Activated CD8-positive, alpha-beta T cell treated with anti-CD3 and anti-CD28 coated beads for 36 hours (primary cell): ENCODE data around the gene DNAAF1. TPM values are rescaled to one million over a fixed set of nuclear protein-coding genes. Genes with fewer than 3 reads are reported as not detected.

Experiments used
- ATAC-seq: fragments of 200-7000 bp; cut with Tn5 transposase; one replicate; pipeline ENCODE4 v1.10.0; 2021; ENCODE audit warnings: mild to moderate bottlenecking, moderate library complexity
- CTCF ChIA-PET: fragments of 350-600 bp; sonication (Branson Sonifier 250); formaldehyde crosslinking; loops from one replicate; lab custom pipeline; 2021; ENCODE audit warnings: antibody characterized with exemption; lab: Charles Lee
- POLR2A ChIA-PET: fragments of 350-600 bp; sonication (Branson Sonifier 250); formaldehyde crosslinking; loops from one replicate; lab custom pipeline; 2021; ENCODE audit warnings: antibody characterized with exemption; lab: Charles Lee
- DNase-seq: peaks from one replicate; pipeline ENCODE4 v3.0.0-alpha.2; 2020
- H3K27ac Mint-ChIP-seq: one replicate; pipeline ENCODE4 v1.8.0; 2021; ENCODE audit warnings: mild to moderate bottlenecking, mixed read lengths
- H3K27me3 Mint-ChIP-seq: one replicate; pipeline ENCODE4 v1.8.0; 2021; ENCODE audit warnings: mixed read lengths
- H3K36me3 Mint-ChIP-seq: one replicate; pipeline ENCODE4 v1.8.0; 2021; ENCODE audit warnings: low read depth, mixed read lengths
- H3K4me1 Mint-ChIP-seq: one replicate; pipeline ENCODE4 v1.8.0; 2021; ENCODE audit warnings: low read depth, mixed read lengths
- H3K4me3 Mint-ChIP-seq: one replicate; pipeline ENCODE4 v1.8.0; 2021; ENCODE audit warnings: mild to moderate bottlenecking, moderate library complexity, mixed read lengths
- H3K9me3 Mint-ChIP-seq: one replicate; pipeline ENCODE4 v1.8.0; 2021; ENCODE audit warnings: mixed read lengths
- intact Hi-C: fragments of 100-400 bp; cut with micrococcal nuclease; formaldehyde crosslinking; loops from one replicate; pipeline ENCODE4 v1.10.0; 2022
- total RNA-seq, 2 experiments: library from RNA; stranded (reverse); gene quantifications; one replicate each; pipeline ENCODE4 v1.2.3, GENCODE V29; 2021
- TF ChIP-seq, protein P1 (sequence below): fragments of 200-600 bp; IDR thresholded peaks from one replicate; pipeline ENCODE4 v1.8.0; 2022; ENCODE audit warnings: antibody characterized with exemption, mild to moderate bottlenecking

The DNAAF1 gene
- total RNA-seq, 2 experiments from 2014 or later, result not detected

DNA sequence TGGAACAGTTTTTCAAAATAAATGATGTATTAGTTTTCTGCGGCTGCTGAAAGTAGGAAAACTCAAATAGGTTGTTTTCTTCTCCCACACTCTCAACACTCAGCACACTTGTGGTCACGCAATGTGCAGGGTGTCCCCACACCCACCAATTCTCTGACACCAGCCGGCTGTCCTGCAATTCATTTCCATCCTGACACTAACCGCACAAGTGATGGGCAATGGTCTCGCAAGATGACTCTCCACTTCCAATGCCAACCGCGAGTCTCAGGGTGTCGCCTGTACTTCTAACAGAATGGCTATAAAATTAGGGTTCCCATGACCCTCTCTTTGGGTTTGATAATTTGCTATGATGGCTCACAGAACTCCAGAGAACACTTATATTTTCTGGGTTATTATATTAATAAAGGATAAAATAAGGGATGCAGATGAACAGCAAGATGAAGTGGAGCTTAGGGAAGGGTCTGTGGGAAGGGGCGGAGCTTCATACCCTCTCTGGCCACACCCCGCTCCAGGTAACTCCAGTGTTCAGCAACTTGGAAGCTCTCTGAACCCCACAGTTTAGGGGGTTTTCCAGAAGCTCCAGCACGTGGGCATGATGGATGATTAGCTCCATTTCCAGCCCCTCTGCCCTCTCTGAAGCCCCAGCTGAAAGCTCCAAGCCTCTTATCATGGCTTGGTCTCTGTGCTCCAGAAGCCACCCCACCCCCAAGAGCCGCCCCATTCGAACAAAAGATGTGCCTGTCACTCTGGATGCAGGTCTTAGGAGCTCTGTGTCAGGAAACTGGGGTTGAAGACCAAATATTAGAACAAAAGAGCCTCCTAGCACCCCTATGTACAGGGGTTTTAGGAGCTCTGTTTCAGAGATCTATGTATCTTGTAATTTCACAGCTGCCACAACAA lies 21.9 kb downstream of the DNAAF1 start:
- no peaks in the 10 kb centered on the region for H3K9me3 Mint-ChIP-seq
- DNase-seq, result peak; percentile 38
- H3K4me3 Mint-ChIP-seq, result no peak overlapping the region
- H3K4me1 Mint-ChIP-seq, result no peaks in the 10 kb centered on the region
- POLR2A ChIA-PET, result interaction anchor here (1.3 to 1.4 kb wide), 2 partner anchors 50 to 80 kb away, joined by 3 to 5 read pairs; partner anchors contain the start of gene MBTPS1
- H3K27me3 Mint-ChIP-seq, result peaks cover 8% of the 10 kb centered on the region
- ATAC-seq, result peak; percentile 53
- intact Hi-C loops, result no loop called here
- H3K27ac Mint-ChIP-seq, result no peak overlapping the region
- H3K36me3 Mint-ChIP-seq, result no peaks in the 10 kb centered on the region
- TF ChIP-seq, protein P1, sequence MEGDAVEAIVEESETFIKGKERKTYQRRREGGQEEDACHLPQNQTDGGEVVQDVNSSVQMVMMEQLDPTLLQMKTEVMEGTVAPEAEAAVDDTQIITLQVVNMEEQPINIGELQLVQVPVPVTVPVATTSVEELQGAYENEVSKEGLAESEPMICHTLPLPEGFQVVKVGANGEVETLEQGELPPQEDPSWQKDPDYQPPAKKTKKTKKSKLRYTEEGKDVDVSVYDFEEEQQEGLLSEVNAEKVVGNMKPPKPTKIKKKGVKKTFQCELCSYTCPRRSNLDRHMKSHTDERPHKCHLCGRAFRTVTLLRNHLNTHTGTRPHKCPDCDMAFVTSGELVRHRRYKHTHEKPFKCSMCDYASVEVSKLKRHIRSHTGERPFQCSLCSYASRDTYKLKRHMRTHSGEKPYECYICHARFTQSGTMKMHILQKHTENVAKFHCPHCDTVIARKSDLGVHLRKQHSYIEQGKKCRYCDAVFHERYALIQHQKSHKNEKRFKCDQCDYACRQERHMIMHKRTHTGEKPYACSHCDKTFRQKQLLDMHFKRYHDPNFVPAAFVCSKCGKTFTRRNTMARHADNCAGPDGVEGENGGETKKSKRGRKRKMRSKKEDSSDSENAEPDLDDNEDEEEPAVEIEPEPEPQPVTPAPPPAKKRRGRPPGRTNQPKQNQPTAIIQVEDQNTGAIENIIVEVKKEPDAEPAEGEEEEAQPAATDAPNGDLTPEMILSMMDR, result no peak
- CTCF ChIA-PET, result interaction anchor here (1.0 to 2.4 kb wide), 7 partner anchors 8 to 82 kb away, joined by 3 to 8 read pairs (median 3); partner anchors contain the start of genes DNAAF1, HSDL1 and TAF1C

DNA sequence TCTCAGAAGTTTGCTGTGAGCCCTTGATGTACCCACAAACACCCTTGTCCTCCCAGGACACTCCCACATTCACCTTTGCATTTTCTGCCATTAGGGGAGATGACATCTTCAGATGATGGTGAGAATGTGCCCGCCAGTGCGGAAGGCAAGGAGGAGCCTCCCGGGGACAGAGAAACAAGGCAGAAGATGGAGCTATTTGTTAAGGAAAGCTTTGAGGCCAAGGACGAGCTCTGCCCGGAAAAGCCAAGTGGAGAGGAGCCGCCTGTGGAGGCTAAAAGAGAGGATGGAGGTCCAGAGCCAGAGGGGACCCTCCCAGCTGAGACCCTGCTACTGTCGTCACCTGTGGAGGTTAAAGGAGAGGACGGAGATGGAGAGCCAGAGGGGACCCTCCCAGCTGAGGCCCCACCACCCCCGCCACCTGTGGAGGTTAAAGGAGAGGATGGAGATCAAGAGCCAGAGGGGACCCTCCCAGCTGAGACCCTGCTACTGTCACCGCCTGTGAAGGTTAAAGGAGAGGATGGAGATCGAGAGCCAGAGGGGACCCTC lies 24.7 kb downstream of the DNAAF1 start:
- Mint-ChIP-seq H3K4me1 (no peaks in the 10 kb centered on the region), H3K27ac (no peak overlapping the region), H3K4me3 (no peak overlapping the region), H3K9me3 (no peaks in the 10 kb centered on the region), H3K27me3 (peaks cover 7% of the 10 kb centered on the region), H3K36me3 (no peaks in the 10 kb centered on the region)
- no peak for DNase-seq
- intact Hi-C loops, result loop anchor here (10.0 kb wide), 1 partner anchor 215 kb away; the partner anchor contains the start of gene OSGIN1
- CTCF ChIA-PET, result interaction anchor here (0.9 to 1.4 kb wide), 4 partner anchors 17 to 106 kb away, joined by 3 to 7 read pairs (median 4); partner anchors contain the start of gene TAF1C
- POLR2A ChIA-PET, result no interaction called here
- TF ChIP-seq, protein P1, result no peak
- no peak for ATAC-seq

DNA sequence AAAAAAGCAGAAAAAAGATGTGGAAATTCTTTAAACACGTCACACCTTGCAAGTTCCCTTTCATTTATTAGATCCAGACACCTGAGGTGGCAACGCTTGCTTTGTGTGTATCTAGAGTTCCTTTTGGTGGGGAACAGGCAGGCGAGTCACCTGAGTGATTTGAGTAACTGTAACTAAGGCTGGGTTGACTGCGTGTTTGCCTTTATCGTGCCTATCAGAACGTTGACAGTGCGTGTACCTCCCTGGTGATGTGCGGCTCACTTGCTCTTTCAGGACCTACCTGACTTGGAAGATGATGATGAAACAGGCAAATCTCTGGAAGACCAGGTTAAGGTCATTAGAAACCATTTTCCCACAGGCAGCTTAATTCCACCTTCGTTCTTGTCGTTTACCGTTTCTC lies 29.3 kb downstream of the DNAAF1 start:
- intact Hi-C loops, result loop anchor here (10.0 kb wide), 1 partner anchor 220 kb away; the partner anchor contains the start of gene OSGIN1

DNA sequence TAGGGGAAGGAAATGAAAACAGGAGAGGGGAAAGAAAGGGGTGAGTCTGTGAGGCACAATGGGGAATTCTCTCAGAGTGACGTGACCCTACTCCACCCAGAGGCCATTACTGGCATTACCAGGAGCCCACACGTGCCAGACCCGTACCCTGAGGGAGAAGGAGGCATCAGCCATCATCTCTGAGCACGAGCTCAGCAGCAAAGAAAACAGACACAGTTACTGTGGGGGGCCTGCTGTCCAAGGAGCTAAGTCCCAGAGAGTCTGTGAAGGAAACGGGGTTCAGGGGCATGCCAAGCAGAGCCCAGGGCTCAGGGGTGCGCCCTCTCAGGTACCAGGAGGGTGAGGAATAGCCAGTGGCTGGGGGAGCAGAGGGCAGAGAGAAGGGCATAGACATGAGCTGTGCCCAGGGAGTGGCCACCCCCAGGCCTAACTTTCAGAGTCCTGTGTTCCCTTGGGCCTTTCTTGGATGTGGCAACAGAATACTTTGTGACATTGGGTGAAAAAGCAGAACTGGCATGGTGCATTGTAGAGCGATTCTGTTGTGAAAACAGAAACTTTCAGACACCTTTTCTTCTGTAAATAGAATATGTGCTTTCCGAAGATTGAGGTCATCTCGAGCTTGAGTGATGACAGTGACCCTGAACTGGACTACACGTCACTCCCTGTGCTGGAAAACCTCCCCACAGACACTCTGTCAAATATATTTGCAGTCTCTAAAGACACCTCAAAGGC lies 30.4 kb downstream of the DNAAF1 start:
- intact Hi-C loops, result loop anchor here (10.0 kb wide), 1 partner anchor 221 kb away; the partner anchor contains the start of gene OSGIN1
- Mint-ChIP-seq H3K4me3 (no peak overlapping the region), H3K9me3 (no peaks in the 10 kb centered on the region), H3K36me3 (no peaks in the 10 kb centered on the region), H3K27ac (no peak overlapping the region), H3K4me1 (peaks cover 16% of the 10 kb centered on the region), H3K27me3 (no peaks in the 10 kb centered on the region)
- DNase-seq (peak; percentile 83), ATAC-seq (peak; percentile 97)
- TF ChIP-seq, protein P1, result peak; percentile 92
- ChIA-PET CTCF (interaction anchor here (0.8 to 9.8 kb wide), 36 partner anchors 9 to 248 kb away, joined by 3 to 172 read pairs (median 5); partner anchors contain the start of genes ADAD2, DNAAF1, HSDL1 and MBTPS1), POLR2A (interaction anchor here (0.6 to 1.8 kb wide), 8 partner anchors 10 to 90 kb away, joined by 3 to 6 read pairs (median 4); partner anchors contain the start of gene MBTPS1)

More for the DNA sequence above, 29.3 kb downstream of the DNAAF1 start:
- Mint-ChIP-seq H3K27ac (no peak overlapping the region), H3K9me3 (no peaks in the 10 kb centered on the region), H3K4me1 (peaks cover 16% of the 10 kb centered on the region), H3K4me3 (no peak overlapping the region), H3K36me3 (no peaks in the 10 kb centered on the region), H3K27me3 (no peaks in the 10 kb centered on the region)
- CTCF ChIA-PET, result interaction anchor here (0.8 to 9.8 kb wide), 23 partner anchors 8 to 116 kb away, joined by 3 to 172 read pairs (median 6); partner anchors contain the start of genes ADAD2, DNAAF1, HSDL1 and MBTPS1
- DNase-seq, result no peak
- ATAC-seq, result no peak
- TF ChIP-seq, protein P1, result no peak
- POLR2A ChIA-PET, result no interaction called here
